ENCODE results near the gene TMEM170B.
A peak's percentile ranks its signal among the peaks of the same experiment; 100 is the strongest.

The TMEM170B gene

DNA sequence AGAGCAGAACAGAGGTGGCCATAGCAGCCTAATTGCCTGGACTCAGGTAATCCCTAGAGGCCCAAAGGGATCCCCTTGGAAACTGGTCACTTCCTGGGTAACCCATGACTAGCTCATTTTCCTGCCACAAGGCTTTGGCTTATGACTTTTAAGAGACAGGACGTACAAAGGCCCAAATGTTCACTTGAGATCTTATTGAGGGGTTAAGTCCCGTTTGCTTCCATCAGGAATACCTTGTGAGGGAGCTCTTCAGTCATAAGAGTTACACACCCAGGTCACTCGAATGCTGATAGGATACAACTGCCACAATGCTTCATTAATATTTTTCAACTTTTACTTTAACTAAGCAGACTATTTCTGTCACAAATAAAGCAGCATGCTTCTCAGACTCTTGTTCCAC lies 51.7 kb downstream of the TMEM170B start:
- no peak for DNase-seq

DNA sequence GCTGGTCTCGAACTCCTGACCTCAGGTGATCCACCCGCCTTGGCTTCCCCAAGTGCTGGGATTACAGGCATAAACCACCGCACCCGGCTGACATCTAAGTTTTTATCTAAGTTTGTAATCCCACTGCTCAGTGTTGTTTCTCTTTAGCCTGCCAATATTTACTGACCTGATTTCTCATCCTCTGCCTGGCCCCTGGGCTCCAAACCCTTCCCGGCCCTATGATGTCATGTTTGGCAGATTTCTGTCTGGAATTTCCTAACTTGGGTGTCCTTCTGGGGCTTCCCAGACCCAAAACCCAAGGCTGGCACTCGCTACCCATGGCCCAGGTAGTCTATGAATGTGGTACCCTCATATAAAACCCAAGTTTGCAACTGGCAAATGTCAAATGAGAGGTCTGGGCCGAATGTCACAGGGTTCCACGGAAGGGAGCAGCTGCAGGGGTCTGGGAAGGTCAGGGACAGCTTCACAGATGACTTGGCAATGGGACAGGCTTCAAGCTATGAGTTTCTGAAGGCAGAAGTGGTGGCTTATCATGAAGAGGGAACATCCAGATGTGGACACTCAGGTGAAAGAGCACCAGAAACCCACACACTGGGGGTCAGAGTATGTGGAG lies 54.9 kb downstream of the TMEM170B start:
- no peak for DNase-seq

DNA sequence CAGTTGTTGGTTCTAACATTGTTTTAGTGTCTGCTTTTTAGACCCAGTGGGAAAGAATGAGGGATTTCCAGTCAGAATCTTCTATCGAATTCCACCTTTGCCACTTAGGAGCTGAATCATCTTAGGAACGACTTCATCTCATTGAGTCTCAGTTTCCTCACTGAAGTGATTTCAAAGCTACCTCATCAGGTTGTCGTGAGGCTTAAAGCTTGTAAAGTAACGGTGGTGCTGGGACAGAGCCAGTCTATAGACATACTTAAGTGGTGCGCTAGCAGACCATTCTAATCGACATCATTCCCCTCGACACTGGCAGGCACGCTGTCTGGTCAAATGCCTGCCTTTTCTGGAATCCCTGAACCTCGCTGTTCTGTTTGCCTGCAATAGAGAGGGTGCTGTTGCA lies 55.5 kb downstream of the TMEM170B start:
- no peak for DNase-seq

DNA sequence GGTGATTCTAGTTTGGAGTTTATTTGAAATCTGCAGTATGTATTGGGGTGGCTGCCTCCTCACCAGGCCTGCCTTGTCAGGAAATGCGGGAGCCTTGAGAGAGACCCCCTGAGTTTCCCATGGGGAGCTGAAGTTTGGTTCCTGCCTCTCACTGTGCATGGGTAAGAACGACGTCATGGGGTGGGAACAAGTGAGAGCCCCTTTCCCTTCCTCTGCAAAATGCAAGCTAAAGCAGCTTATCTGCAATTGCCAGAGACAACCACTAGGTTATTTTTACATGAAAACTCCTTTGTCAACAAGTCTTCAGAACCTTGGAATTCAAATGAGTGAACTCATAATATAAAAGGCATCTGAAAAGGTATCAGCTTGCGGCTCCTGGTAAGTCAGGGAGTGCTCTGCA lies 58.4 kb downstream of the TMEM170B start:
- DNase-seq: no peak

DNA sequence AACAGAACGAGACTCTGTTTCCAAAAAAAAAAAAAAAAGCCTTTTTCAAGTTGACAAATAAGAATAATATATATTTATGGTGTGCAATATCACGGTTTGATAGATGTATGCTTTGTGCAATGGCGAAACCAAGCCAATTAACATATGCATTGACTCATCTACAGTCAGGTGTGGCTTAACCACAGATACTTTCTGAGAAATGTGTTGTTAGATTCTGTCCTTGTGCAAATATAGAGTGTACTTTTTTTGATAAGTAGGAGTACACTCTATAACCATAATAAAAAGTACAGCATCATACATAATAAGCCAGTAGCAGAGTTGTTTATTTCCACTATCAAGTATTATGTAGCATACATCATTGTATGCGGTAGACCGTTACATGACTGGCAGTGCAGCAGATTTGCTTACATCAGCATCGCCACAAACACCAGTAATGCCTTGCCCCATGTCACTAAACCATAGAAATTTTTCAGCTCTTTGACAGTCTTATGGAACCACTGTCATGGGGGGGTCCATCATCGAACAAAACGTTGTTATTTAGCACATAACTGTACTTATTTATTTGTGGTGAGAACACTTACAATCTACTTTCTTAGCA lies 59.2 kb downstream of the TMEM170B start:
- no peak for DNase-seq

GRCh38 chr6:11598687-11599086 lies 61.1 kb downstream of the TMEM170B start:
- DNase-seq: no peak

DNA sequence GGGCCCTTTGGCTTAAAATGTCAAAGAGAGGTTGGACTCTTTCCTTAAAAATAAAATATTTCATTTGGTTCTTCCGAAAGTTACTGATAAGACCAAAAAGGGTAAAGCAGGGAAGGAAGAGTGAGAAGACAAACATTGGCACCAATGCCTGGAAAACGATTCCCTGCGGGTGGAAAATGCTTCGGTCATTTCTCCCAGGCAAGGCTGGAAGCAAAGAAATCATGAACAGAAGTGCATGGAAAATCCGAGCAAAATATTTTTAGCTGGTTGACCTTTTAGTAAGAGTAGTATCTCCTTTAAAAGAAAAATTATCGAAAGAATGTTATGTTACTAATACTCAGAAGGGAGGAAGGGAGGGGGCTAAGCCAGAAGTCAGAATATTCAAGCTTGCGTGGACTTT lies 62.7 kb downstream of the TMEM170B start:
- DNase-seq: no peak

DNA sequence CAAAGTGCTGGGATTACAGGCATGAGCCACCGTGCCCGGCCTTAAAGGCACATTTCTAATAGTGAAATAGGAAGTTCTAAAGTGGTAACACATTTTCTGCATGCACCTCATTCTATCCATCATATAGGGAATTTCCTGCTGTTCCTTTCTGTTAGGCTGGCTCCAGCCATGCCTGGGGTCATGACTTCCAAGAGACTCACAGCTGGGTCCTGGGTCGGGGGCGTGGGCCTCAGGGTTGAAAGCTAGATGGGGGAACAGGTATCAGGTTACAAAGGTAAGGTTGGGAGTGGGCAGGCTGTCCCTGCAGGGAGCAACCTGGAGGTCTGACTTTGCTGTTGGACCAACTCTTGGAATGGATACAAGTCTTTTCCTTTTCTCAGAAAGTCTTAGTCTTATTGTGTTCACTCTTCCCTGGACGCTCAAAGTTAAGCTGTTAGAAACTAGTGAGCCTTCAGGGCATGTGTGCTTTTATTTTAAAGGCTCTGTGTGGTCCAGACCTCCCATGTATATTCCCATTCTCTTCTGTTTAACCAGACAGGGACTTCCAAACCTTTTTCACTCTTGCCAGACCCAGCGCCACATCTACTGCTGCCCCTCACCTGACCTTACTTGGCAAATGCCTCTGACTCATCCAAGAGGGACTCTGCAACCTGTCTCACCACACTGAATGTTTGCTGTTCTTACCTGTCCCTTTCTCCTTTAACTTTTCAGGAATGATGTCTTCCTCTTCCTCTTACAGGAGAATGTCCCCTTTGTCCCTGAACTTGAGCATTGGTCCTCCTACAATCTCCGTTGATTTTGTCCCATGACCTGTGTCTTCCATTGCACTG lies 64.4 kb downstream of the TMEM170B start:
- DNase-seq: no peak

DNA sequence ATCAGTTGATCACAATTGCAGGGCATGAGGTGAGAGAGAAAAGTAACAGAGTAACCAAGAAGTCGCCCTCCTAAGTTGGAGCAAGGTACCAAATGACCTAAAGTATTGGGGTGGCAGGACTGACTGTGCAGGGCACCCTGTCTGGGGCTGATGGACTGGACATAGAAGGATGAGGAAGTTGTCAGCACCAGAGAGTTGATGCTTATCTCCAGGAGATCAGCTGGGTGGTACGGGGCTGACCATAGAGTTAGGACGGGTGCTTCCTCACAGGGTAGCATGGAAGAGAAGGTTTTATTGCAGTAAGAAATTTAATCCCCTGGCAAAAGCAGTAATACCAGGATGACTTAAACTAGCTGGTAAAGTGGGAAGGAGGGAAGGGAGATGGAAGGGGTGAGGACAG lies 66.7 kb downstream of the TMEM170B start:
- no peak for DNase-seq

GRCh38 chr6:11604836-11605506 lies 67.4 kb downstream of the TMEM170B start:
- no peak for DNase-seq

DNA sequence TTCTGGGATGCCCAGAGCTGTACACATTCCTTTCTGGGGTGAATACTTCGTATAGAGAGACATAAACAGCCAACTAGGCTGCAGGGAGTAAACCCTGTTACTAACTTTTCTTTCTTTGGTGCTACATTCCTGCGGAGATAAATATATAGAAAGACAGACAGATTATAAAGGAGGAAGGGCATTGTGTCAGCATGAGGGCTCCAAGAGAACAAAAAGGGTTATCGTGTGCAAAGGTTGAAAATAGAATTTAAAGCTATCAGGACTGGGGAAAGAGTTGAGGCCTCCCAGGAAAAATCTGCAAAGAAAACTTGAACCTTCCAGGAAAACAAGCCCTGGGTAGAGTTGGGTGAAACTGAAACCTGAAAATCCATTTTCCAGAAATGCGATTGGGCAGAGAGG lies 68.0 kb downstream of the TMEM170B start:
- no peak for DNase-seq

DNA sequence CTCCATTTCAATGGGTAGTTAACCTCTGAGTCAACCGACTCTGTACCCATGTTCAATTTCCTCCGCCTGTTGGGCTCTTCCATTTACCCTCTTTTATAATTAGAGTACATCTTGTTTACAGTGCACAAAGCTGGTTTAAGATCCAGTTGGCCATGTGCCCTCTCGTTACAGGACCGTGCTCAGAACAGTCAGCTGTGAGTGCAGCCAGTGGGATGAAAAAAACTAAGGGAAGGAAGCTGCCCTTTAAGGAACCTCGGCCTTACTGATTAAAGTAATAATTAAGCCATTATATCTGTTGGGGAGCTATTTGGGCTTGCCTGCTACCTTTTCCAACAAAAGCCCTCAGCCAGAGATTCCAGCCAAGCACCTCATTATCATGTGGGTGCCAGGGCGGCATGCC lies 68.8 kb downstream of the TMEM170B start:
- DNase-seq: peak; percentile 97

GRCh38 chr6:11607383-11607782 lies 69.8 kb downstream of the TMEM170B start:
- DNase-seq: no peak

GRCh38 chr6:11608600-11609323 lies 71.2 kb downstream of the TMEM170B start:
- DNase-seq: no peak

DNA sequence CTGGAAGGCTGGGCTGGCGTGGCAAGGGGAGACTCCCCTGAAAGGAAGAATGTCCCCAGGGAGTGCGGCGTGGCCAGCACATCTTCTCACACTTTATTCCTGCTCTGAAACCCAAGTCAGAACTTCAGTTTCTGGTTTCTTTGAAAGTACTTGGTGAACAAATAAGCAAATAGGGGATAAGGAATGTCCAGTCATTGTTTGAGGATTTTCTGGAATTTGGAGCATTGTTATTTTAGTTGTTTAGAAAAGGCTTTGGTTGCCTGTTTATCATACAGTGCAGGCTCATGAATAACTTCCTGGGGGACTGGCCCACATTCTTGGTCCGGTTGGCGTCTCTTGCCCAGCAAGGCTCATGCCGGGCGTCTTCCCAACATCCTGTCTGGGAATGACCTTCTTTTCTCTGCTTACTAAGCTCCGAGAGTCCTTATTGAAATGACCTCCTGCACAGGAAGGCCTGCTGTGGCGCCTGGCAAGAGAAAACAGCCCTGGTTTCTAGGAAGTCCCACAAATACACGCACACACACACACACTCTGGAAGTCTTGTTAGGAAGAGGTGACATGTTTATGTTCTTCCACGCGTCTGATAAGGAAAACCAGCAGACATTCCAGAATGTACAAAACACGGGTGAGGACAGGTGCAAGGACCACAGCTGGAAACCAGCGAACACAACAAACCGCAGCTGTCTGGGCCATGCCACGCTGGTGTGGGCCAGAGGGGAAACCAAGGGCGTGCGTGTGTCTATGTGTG lies 71.9 kb downstream of the TMEM170B start:
- no peak for DNase-seq

DNA sequence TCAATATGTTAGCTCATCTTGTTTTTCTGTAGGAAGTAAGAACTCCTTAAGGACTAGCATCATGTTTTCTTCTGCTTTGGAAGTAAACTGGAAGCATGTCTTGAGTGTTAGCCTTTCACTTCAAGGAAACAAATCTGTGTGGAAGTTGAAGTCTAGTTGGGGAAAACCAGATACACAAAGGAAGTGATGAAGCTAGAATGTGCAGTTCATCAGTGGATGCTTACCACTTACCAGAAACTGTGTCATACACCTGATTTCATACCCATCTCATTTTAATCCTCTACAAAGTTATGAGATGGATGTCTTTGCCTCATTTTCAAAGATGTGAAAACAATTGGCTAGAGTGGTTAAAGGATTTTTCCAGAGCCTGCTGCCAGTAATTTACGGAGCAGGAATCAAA lies 75.8 kb downstream of the TMEM170B start:
- DNase-seq: no peak

- DNase-seq: no peak
Measured at GRCh38 chr6:11613858-11614257, 76.3 kb downstream of the TMEM170B start.

GRCh38 chr6:11614534-11615213 lies 77.1 kb downstream of the TMEM170B start:
- DNase-seq: no peak

- DNase-seq: no peak
Measured at GRCh38 chr6:11615214-11615602, 77.7 kb downstream of the TMEM170B start.

- no peak for DNase-seq
Measured at GRCh38 chr6:11616200-11616611, 78.7 kb downstream of the TMEM170B start.

- DNase-seq: no peak
Measured at GRCh38 chr6:11618533-11618932, 81.0 kb downstream of the TMEM170B start.

DNA sequence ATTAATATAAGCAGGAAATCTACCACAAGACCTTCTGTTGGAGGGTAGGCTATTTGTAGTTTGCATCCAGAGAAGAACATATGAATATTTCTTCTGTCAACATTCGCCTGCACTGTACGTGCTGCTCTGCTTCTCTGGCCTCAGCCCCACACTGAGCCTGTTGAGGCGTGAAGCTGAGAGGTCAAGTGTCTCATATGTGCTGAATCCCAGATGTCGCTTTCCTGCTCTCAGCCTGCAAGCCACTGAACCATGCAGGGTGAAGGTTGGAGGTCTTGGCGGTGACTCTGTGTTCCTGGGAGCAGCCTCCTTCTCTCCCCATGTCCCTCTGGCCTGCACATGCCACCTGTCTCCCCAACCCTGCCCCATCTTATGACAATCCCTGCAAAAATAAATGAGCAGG lies 83.6 kb downstream of the TMEM170B start:
- DNase-seq: no peak

Measured in NCI-H1105 (cell line).